Activated CD4-positive, alpha-beta T cell treated with anti-CD3 and anti-CD28 coated beads for 24 hours (primary cell): ENCODE measurements around the gene CABS1.

Source experiments
- DNase-seq, 2 donors: peaks; one replicate each; pipeline ENCODE4 v3.0.0-alpha.2; 2020; ENCODE audit warnings: low read depth in 2 of 2

CABS1 gene

GRCh38 chr4:70382691-70383181 lies 48.0 kb downstream of the CABS1 start, which contains the start of gene SMR3B:
Gene SMR3B (plus strand): TSS chr4:70383131. CDS start chr4:70384511, 1,380 bp downstream.
- no peak for DNase-seq
